Pancreas (tissue), 10 donors: ENCODE data around the gene ZBTB7C. TPM values are rescaled to one million over a fixed set of nuclear protein-coding genes. Genes with fewer than 3 reads are reported as not detected.

ENCODE experiments used
- ATAC-seq, 4 donors: fragments of 200-7000 bp; cut with Tn5 transposase; one replicate each; pipeline versions ENCODE4 v1.8.0 to v1.9.1; 2020; ENCODE audit warnings: mild to moderate bottlenecking in 4 of 4, moderate library complexity in 4 of 4
- DNase-seq, 6 donors: peaks; one replicate each; pipeline ENCODE4 v3.0.0-alpha.2; 2020
- FAIRE-seq: peaks from 2 replicates; lab custom pipeline; 2012; peaks lifted over from hg19 to GRCh38; lab: Jason Lieb, UNC
- H3K27ac ChIP-seq, 4 donors: fragments of 200-600 bp; sonication (generic); 1 replicate in 3 of 4; 2 replicates in 1 of 4; pipeline versions ENCODE4 v1.5.0 to v1.8.0; 2020
- H3K27me3 ChIP-seq, 4 donors: fragments of 200-600 bp; one replicate each; pipeline ENCODE4 v1.8.0; 2021
- H3K36me3 ChIP-seq, 3 donors: fragments of 200-600 bp; sonication (generic) in 1 of 3; one replicate each; pipeline versions ENCODE4 v1.5.0 to v1.8.0; 2020 to 2021
- H3K4me1 ChIP-seq, 3 donors: fragments of 200-600 bp; one replicate each; pipeline ENCODE4 v1.8.0; 2021
- H3K4me3 ChIP-seq, 4 donors: fragments of 200-600 bp; sonication (generic) in 2 of 4; one replicate each; pipeline versions ENCODE4 v1.5.0 to v1.8.0; 2020 to 2021
- H3K9me3 ChIP-seq, 4 donors: fragments of 200-600 bp; one replicate each; pipeline ENCODE4 v1.8.0; 2021
- WGBS, 2 donors: extraction: QIAGEN DNeasy Blood & Tissue Kit; methylation state at CpG; one replicate each; pipeline ENCODE4 v1.1.7; 2013; 5-methylcytosine and 5-hydroxymethylcytosine counted together
- intact Hi-C, 3 donors: fragments of 100-400 bp; cut with DNase I; formaldehyde crosslinking; loops; one replicate each; pipeline versions ENCODE4 v1.11.1 to v1.14.2; 2022
- polyA plus RNA-seq, 2 donors: library from polyadenylated mRNA; stranded (reverse); fragments of 200-250 nt; gene quantifications; one replicate each; pipeline ENCODE4 v1.2.3, GENCODE V29; 2013
- total RNA-seq, 6 donors: library from RNA; stranded (reverse); fragmentation: NEBNext Ultra II Directional in 4 of 6; extraction: Animal tissue kit (Norgen Biotek cat#: 25700) in 4 of 6; gene quantifications; one replicate each; pipeline versions ENCODE4 v1.2.1 to v1.2.4, GENCODE V29; 2021 to 2023
- TF ChIP-seq, protein P1 (sequence below), 4 donors: fragments of 200-600 bp; sonication (generic) in 3 of 4; IDR thresholded peaks; one replicate each; pipeline versions ENCODE4 v1.5.0 to v1.8.0; 2021; ENCODE audit warnings: antibody characterized with exemption in 4 of 4
- donor health status: healthy with polysubstance abuse.
- donor health status: DM: no; HTN: no; CAD: no; lungs with moderate emphysema.
- donor health status: DM: no; HTN: no; CAD: no.
- donor health status: control.
- donor health status: control.
- donor health status: Bipolar disorder and iron deficiency.
- donor health status: DM: yes; HTN: yes; CAD: no.
- donor health status: DM: no; HTN: no; CAD: no.
- donor health status: DM: no; HTN: no; CAD: no.
- donor health status: DM: yes; HTN: yes; CAD: no.

Gene ZBTB7C
- total and polyA plus RNA-seq, 8 donors: 0.35 to 1.7 (median 0.91) TPM

DNA sequence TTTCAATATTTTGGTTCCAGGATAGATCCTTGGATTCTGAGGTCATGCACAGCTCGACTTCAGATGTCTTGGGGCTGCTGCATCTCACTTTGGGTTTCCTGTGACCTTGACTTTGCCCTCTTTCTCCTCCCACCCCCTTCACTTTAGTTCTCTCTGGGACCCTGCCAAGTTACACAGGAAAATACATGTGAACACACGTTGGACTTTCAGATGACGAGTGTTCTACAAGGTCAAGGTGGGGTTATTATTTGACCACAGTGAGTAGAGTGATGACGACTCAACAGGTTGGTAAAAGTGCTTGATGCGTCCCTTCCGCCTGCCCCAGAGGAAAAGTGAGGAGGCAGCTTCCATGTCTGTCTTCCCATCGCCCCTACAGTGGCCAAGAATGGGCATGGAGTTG, 356.3 kb downstream of the ZBTB7C start:
- intact Hi-C loops: no loop called here
- Histone ChIP-seq H3K4me1 (no peaks in the 10 kb centered on the region), H3K4me3 (no peak overlapping the region), H3K9me3 (no peaks in the 10 kb centered on the region), H3K27ac (peak overlapping the region in 1 of 4 donors; percentile 11), H3K36me3 (no peaks in the 10 kb centered on the region), H3K27me3 (no peaks in the 10 kb centered on the region)
- ATAC-seq: peak in 3 of 4 donors; percentile 38 to 69 (median 44)
- no peak for DNase-seq
- TF ChIP-seq, protein P1, sequence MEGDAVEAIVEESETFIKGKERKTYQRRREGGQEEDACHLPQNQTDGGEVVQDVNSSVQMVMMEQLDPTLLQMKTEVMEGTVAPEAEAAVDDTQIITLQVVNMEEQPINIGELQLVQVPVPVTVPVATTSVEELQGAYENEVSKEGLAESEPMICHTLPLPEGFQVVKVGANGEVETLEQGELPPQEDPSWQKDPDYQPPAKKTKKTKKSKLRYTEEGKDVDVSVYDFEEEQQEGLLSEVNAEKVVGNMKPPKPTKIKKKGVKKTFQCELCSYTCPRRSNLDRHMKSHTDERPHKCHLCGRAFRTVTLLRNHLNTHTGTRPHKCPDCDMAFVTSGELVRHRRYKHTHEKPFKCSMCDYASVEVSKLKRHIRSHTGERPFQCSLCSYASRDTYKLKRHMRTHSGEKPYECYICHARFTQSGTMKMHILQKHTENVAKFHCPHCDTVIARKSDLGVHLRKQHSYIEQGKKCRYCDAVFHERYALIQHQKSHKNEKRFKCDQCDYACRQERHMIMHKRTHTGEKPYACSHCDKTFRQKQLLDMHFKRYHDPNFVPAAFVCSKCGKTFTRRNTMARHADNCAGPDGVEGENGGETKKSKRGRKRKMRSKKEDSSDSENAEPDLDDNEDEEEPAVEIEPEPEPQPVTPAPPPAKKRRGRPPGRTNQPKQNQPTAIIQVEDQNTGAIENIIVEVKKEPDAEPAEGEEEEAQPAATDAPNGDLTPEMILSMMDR (IDR thresholded peaks at IDR 0.05): no peak
- FAIRE-seq: no peak
- WGBS, 2 donors: 45 to 48% methylated on average over 7 of the region's 7 CpGs

DNA sequence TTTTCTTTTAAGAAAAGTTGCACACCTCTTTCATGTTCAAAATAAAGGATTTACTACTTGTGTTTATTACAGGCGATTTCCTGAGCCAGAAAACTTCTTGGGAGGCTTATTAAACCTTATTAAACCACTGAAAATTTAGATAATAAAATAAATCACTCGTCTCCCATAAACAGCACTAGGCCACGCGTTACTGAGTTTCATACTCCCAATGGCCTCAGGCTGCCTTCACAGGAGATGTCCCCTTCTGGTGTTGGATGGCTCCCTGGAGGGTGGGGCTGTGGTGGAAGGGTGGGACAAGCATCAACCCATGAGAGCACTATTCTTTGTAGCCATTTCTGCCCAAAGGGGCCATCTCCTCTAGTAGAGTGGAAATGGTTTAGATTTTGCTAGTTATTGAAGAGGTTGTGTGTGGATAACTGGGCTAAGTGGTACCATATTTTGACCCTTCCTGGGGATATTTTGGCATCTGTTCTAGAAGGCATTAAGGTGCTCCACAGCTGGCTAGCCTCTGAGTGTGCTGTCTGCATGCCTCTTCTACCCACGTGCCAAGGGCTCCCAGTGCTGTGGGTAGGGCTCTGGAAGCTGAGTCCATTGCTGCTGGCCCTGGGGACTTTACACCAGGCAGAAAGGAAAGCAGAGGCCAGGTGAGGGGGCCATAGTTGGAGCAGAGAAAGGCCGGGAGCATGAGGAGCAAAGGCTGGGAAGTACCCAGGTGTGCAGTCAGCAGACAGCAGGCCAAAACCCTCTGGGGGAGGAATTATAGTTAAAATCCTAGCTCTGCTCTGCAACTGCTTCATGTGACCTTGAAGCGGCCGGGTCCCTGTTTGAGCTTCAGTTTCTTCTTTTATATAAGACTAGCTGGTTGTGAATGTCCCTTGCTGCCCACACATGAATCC, 357.0 kb downstream of the ZBTB7C start:
- peak in 2 of 6 donors; percentile 28 to 42 for DNase-seq
- 58 to 61% methylated on average over 8 of the region's 8 CpGs for WGBS, 2 donors
- intact Hi-C loops: no loop called here

DNA sequence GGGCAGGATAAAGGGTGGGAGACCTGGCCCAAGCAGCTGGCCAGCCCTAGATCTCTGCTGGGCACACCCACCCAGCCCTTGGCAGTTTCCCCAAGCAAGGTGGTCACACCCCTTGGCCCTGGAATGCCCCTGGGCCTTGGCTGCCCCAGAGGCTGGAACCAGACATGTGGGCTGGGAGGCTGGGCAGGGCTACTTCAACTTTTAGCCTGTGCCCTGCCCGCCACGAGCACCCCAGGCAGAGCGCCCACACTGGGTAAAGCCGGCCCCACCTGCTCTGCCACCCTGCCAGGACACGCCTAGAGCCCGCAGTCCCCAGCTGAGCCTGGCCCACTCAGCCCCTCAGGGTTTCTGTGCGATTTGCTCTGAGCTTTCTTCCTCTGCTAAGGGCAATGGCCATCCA, 359.0 kb downstream of the ZBTB7C start:
- Histone ChIP-seq H3K27me3 (no peaks in the 10 kb centered on the region), H3K27ac (no peak overlapping the region), H3K4me3 (no peak overlapping the region), H3K9me3 (no peaks in the 10 kb centered on the region), H3K36me3 (no peaks in the 10 kb centered on the region), H3K4me1 (no peaks in the 10 kb centered on the region)
- ATAC-seq (peak in 3 of 4 donors; percentile 17 to 42 (median 19)), DNase-seq (no peak), FAIRE-seq (no peak)
- TF ChIP-seq, protein P1 (IDR thresholded peaks at IDR 0.05): no peak
- WGBS, 2 donors: 80 to 83% methylated on average over 5 to 7 of the region's 7 CpGs
- intact Hi-C loops: no loop called here

More for the DNA sequence above, 357.0 kb downstream of the ZBTB7C start:
- Histone ChIP-seq H3K27ac (peak overlapping the region in 1 of 4 donors; percentile 28), H3K4me1 (no peaks in the 10 kb centered on the region), H3K36me3 (no peaks in the 10 kb centered on the region), H3K4me3 (no peak overlapping the region), H3K27me3 (no peaks in the 10 kb centered on the region), H3K9me3 (no peaks in the 10 kb centered on the region)
- ATAC-seq (peak; percentile 38 to 86 (median 66)), FAIRE-seq (no peak)
- TF ChIP-seq, protein P1 (IDR thresholded peaks at IDR 0.05): no peak

DNA sequence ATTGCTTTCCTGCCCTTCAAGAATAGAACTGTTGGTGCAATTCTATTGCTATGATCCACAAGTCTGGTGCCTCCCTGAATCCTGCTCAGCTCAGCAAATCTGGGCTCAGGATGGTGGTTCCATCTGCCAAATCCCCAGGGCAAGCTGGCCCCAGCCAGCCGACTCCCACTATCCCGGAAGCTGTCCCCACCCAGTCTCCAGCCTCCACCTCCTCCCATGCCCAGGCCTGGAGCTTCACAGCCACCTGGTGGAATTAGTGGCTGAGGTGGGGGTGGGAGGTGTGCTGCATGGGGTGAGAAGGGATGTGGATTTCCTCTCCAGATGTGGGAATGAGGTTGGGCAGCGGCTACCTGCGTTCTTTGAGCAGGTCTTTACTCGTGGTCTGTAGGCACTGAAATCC, 359.4 kb downstream of the ZBTB7C start:
- 67 to 94% methylated on average over 5 of the region's 5 CpGs for WGBS, 2 donors
- TF ChIP-seq, protein P1 (IDR thresholded peaks at IDR 0.05): no peak
- FAIRE-seq: no peak
- Histone ChIP-seq H3K36me3 (no peaks in the 10 kb centered on the region), H3K9me3 (no peaks in the 10 kb centered on the region), H3K4me3 (no peak overlapping the region), H3K27me3 (no peaks in the 10 kb centered on the region), H3K27ac (no peak overlapping the region), H3K4me1 (no peaks in the 10 kb centered on the region)
- ATAC-seq: peak in 1 of 4 donors; percentile 19
- intact Hi-C loops: no loop called here
- no peak for DNase-seq

DNA sequence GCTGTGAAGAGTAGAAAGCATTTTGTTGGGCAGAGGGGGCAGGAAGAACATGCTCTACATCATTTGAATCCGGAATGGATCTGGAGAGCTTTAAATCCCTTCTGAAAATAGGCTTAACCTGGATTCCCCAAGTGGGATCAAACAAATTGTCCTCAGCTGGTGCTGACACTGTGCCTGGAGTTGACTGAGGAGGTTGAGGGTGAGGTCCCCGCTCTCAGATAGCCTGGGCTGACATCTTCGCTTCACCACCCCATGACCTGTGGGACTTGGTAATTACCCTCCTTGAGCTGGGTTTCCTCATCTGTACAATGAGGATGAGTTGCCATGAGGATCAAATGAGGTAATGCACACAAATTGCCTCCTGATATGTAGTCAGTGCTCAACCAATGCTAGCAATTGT, 360.9 kb downstream of the ZBTB7C start:
- Histone ChIP-seq H3K4me1 (no peaks in the 10 kb centered on the region), H3K27me3 (no peaks in the 10 kb centered on the region), H3K27ac (no peak overlapping the region), H3K9me3 (no peaks in the 10 kb centered on the region), H3K36me3 (no peaks in the 10 kb centered on the region), H3K4me3 (no peak overlapping the region)
- ATAC-seq: no peak
- FAIRE-seq: no peak
- TF ChIP-seq, protein P1 (IDR thresholded peaks at IDR 0.05): no peak
- intact Hi-C loops: no loop called here
- WGBS, 2 donors: 97% methylated on average over 3 of the region's 3 CpGs
- no peak for DNase-seq
